ACC112 (cell line): ENCODE data around the gene KRCC1.
"Not testable (repeated sequence)": the region's sequence is repeated elsewhere in the genome, so short reads cannot be mapped to it uniquely, and the experiment has no call there.

Source experiments
- H2AFZ ChIP-seq: fragments of 200-600 bp; sonication (generic); one replicate; pipeline ENCODE4 v1.6.0; 2017; ENCODE audit warnings: antibody characterized with exemption, low read length; ENCODE audit not compliant: unreplicated experiment
- H3K27ac ChIP-seq: fragments of 200-600 bp; sonication (generic); 2 replicates; pipeline ENCODE4 v1.5.1; 2014; ENCODE audit warnings: low read depth, mild to moderate bottlenecking, antibody characterized with exemption, low read length, moderate library complexity
- H3K27me3 ChIP-seq: fragments of 200-600 bp; sonication (generic); 2 replicates; pipeline ENCODE4 v1.6.1; 2014; ENCODE audit warnings: mild to moderate bottlenecking, antibody characterized with exemption, low read length, moderate library complexity, mixed read lengths; ENCODE audit not compliant: insufficient read depth
- H3K36me3 ChIP-seq: fragments of 200-600 bp; sonication (generic); 2 replicates; pipeline ENCODE4 v1.6.1; 2016; ENCODE audit warnings: mild to moderate bottlenecking, antibody characterized with exemption, low read length, moderate library complexity, mixed read lengths; ENCODE audit not compliant: insufficient read depth
- H3K4me1 ChIP-seq: fragments of 200-600 bp; sonication (generic); one replicate; pipeline ENCODE4 v1.6.1; 2016; ENCODE audit warnings: low read length, mixed read lengths; ENCODE audit not compliant: insufficient read depth, unreplicated experiment, control insufficient read depth
- H3K4me3 ChIP-seq: fragments of 200-600 bp; sonication (generic); 2 replicates; pipeline ENCODE4 v1.5.1; 2014; ENCODE audit warnings: mild to moderate bottlenecking, low read depth, low read length
- H3K79me2 ChIP-seq: fragments of 200-600 bp; sonication (generic); one replicate; pipeline ENCODE4 v1.6.0; 2016; ENCODE audit warnings: low read length; ENCODE audit not compliant: control insufficient read depth, unreplicated experiment, insufficient read depth

KRCC1 gene

GRCh38 chr2:88019985-88020384, 35.6 kb downstream of the KRCC1 start:
- Histone ChIP-seq H3K36me3 (no peaks in the 10 kb centered on the region), H3K4me1 (no peaks in the 10 kb centered on the region), H2AFZ (no peak overlapping the region), H3K27ac (no peak overlapping the region), H3K79me2 (no peaks in the 10 kb centered on the region), H3K27me3 (no peaks in the 10 kb centered on the region), H3K4me3 (no peak overlapping the region)

GRCh38 chr2:88018909-88019308, 36.7 kb downstream of the KRCC1 start:
- H3K4me3 ChIP-seq, result no peak overlapping the region
- no peaks in the 10 kb centered on the region for H3K79me2 ChIP-seq
- H3K36me3 ChIP-seq, result no peaks in the 10 kb centered on the region
- H3K4me1 ChIP-seq, result no peaks in the 10 kb centered on the region
- H2AFZ ChIP-seq, result no peak overlapping the region
- H3K27me3 ChIP-seq, result no peaks in the 10 kb centered on the region
- H3K27ac ChIP-seq, result no peak overlapping the region

DNA sequence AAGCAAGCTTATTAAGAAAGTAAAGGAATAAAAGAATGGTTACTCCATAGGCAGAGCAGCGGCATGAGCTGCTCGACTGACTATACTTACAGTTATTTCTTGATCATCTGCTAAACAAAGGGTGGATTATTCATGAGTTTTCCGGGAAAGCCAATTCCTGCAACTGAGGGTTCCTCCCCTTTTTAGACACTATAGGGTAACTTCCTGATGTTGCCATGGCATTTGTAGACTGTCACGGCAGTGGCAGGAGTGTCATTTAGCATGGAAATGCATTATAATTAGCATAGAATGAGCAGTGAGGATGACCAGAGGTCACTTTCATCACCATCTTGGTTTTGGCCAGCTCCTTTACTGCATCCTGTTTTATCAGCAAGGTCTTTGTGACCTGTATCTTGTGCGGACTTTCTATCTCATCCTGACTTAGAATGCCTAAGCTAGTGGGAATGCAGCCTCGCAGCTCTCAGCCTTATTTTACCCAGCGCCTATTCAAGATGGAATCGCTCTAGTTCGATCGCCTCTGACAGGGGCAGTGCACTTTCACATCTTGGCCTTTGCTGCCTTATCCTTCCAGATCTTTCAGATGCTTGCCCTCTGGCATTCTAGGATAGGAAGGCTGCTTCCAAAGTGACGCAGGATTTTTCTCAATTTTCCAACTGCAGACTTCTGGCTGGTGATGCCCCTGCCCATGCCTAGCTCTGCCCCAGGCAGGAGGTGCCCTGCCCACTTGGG, 37.3 kb downstream of the KRCC1 start:
- H3K79me2 ChIP-seq, H3K4me1 ChIP-seq, H3K36me3 ChIP-seq, H2AFZ ChIP-seq, H3K4me3 ChIP-seq, H3K27ac ChIP-seq, H3K27me3 ChIP-seq: not testable (repeated sequence)

DNA sequence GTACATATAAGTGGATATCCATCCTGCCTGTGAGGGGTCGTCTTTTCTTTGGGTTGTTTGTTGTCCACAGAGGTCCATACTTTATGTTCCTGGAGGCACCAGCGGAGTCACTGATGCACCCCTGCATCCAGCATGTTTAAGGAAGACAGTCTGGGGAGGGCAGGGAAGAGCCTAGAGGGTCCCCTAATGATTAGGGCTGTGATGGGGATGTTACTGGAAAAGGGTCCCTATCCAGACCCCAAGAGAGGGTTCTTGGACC, 37.9 kb downstream of the KRCC1 start:
- H3K4me3 ChIP-seq, H3K4me1 ChIP-seq, H3K27ac ChIP-seq, H2AFZ ChIP-seq, H3K79me2 ChIP-seq, H3K36me3 ChIP-seq, H3K27me3 ChIP-seq: not testable (repeated sequence)

GRCh38 chr2:88016960-88017779, 38.4 kb downstream of the KRCC1 start:
- H3K4me1 ChIP-seq, result no peaks in the 10 kb centered on the region
- peak overlapping the region; percentile 94 for H2AFZ ChIP-seq
- no peaks in the 10 kb centered on the region for H3K27me3 ChIP-seq
- no peaks in the 10 kb centered on the region for H3K36me3 ChIP-seq
- H3K79me2 ChIP-seq, result no peaks in the 10 kb centered on the region
- H3K27ac ChIP-seq, result no peak overlapping the region
- peak overlapping the region; percentile 83 for H3K4me3 ChIP-seq

GRCh38 chr2:88016086-88016959, 39.3 kb downstream of the KRCC1 start, which contains the start of gene RNU2-63P:
RNU2-63P (minus strand) TSS chr2:88016547.
- H3K27me3 ChIP-seq, result no peaks in the 10 kb centered on the region
- H2AFZ ChIP-seq, result peak within 1 kb of the TSS; percentile 94
- H3K27ac ChIP-seq, result peak within 1 kb of the TSS; percentile 70
- peak within 1 kb of the TSS; percentile 83 for H3K4me3 ChIP-seq
- no peaks in the 10 kb centered on the region for H3K79me2 ChIP-seq
- H3K36me3 ChIP-seq, result no peaks in the 10 kb centered on the region
- no peaks in the 10 kb centered on the region for H3K4me1 ChIP-seq

- Histone ChIP-seq H2AFZ (no peak overlapping the region), H3K79me2 (no peaks in the 10 kb centered on the region), H3K36me3 (no peaks in the 10 kb centered on the region), H3K4me3 (no peak overlapping the region), H3K27ac (no peak overlapping the region), H3K27me3 (no peaks in the 10 kb centered on the region), H3K4me1 (no peaks in the 10 kb centered on the region)
These were observed 44.6 kb downstream of the KRCC1 start for GRCh38 chr2:88011011-88011410.

- Histone ChIP-seq H2AFZ (no peak overlapping the region), H3K36me3 (no peaks in the 10 kb centered on the region), H3K4me1 (no peaks in the 10 kb centered on the region), H3K4me3 (no peak overlapping the region), H3K79me2 (no peaks in the 10 kb centered on the region), H3K27ac (no peak overlapping the region), H3K27me3 (no peaks in the 10 kb centered on the region)
These were observed 45.4 kb downstream of the KRCC1 start for GRCh38 chr2:88010136-88010535.

DNA sequence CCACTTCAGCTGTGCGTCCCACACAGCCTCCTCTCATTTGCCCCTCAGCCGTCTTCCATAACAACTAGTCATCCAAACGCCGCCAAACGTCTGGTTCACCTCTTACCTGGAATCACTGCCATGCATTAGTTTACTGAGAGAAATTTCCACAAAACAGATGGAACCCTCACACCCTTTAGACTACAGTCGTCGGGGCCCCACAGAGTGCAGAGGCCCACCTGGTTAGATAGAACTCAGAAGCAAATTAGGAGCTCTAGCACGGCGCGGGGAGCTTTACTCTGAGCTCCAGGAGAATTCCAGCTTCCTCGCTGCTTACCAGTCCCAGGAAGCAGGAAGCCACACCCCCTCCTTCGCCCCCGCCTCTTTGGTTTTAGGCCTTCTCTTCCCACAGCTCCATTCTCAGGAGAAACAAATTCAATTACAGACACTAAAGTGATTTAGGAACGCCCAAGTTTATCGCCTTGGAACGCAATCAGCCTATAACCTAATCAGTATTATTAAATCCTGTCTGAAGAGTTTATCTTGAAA, 48.6 kb downstream of the KRCC1 start:
- no peaks in the 10 kb centered on the region for H3K36me3 ChIP-seq
- H3K4me3 ChIP-seq, result no peak overlapping the region
- H2AFZ ChIP-seq, result no peak overlapping the region
- H3K4me1 ChIP-seq, result peaks cover 3% of the 10 kb centered on the region
- no peaks in the 10 kb centered on the region for H3K79me2 ChIP-seq
- no peaks in the 10 kb centered on the region for H3K27me3 ChIP-seq
- H3K27ac ChIP-seq, result no peak overlapping the region

- Histone ChIP-seq H3K4me1 (peaks cover 3% of the 10 kb centered on the region), H3K79me2 (no peaks in the 10 kb centered on the region)
These were observed 49.8 kb downstream of the KRCC1 start for GRCh38 chr2:88005776-88006175.

More at GRCh38 chr2:88005776-88006175, 49.8 kb downstream of the KRCC1 start:
- Histone ChIP-seq H3K4me3 (no peak overlapping the region), H3K27ac (no peak overlapping the region), H3K27me3 (no peaks in the 10 kb centered on the region), H3K36me3 (no peaks in the 10 kb centered on the region), H2AFZ (no peak overlapping the region)
